KMS-11 (cell line): ENCODE measurements around the gene CNPY3.

Experiments used
- H2AFZ ChIP-seq: fragments of 200-600 bp; sonication (generic); 2 replicates; pipeline ENCODE4 v1.6.1; 2016; ENCODE audit warnings: antibody characterized with exemption, mixed run types, low read depth
- H3K27ac ChIP-seq: fragments of 200-600 bp; sonication (generic); 2 replicates; pipeline ENCODE4 v1.6.1; 2016; ENCODE audit warnings: mild to moderate bottlenecking, mixed run types
- H3K27me3 ChIP-seq: fragments of 200-600 bp; sonication (generic); 2 replicates; pipeline ENCODE4 v1.6.1; 2017; ENCODE audit warnings: mild to moderate bottlenecking, low read depth, mixed run types, moderate library complexity; ENCODE audit not compliant: insufficient read depth
- H3K36me3 ChIP-seq: fragments of 200-600 bp; sonication (generic); 2 replicates; pipeline ENCODE4 v1.6.1; 2017; ENCODE audit warnings: mild to moderate bottlenecking, mixed run types; ENCODE audit not compliant: insufficient read depth
- H3K4me1 ChIP-seq: fragments of 200-600 bp; sonication (generic); 2 replicates; pipeline ENCODE4 v1.6.1; 2016; ENCODE audit warnings: mild to moderate bottlenecking, low read depth, mixed run types; ENCODE audit not compliant: poor library complexity, severe bottlenecking
- H3K4me2 ChIP-seq: fragments of 200-600 bp; sonication (generic); 2 replicates; pipeline ENCODE4 v1.7.0; 2016; ENCODE audit warnings: mild to moderate bottlenecking, mixed run types
- H3K4me3 ChIP-seq: fragments of 200-600 bp; sonication (generic); IDR thresholded peaks from 2 replicates; pipeline ENCODE4 v1.6.1; 2017; ENCODE audit warnings: low read depth, low read length, mixed read lengths; ENCODE audit not compliant: insufficient read depth
- H3K79me2 ChIP-seq: fragments of 200-600 bp; sonication (generic); 2 replicates; pipeline ENCODE4 v1.6.1; 2016; ENCODE audit warnings: low read depth, mixed run types; ENCODE audit not compliant: insufficient read depth
- H3K9ac ChIP-seq: fragments of 200-600 bp; sonication (generic); 2 replicates; pipeline ENCODE4 v1.6.1; 2016; ENCODE audit warnings: mild to moderate bottlenecking, mixed run types
- H4K20me1 ChIP-seq: fragments of 200-600 bp; sonication (generic); 2 replicates; pipeline ENCODE4 v1.6.1; 2016; ENCODE audit warnings: mild to moderate bottlenecking, mixed run types; ENCODE audit not compliant: insufficient read depth
- CTCF ChIP-seq: fragments of 200-600 bp; sonication (generic); conservative IDR thresholded peaks from 2 replicates; pipeline ENCODE4 v1.6.1; 2017; ENCODE audit warnings: low read depth, mild to moderate bottlenecking, antibody characterized with exemption, low read length, moderate library complexity, mixed read lengths

Gene CNPY3

GRCh38 chr6:42933205-42933604 is 3.9 kb downstream of the CNPY3 start:
- no peak overlapping the region for H3K4me3 ChIP-seq
- no peaks in the 10 kb centered on the region for H4K20me1 ChIP-seq
- TF ChIP-seq CTCF = no peak
- H3K36me3 ChIP-seq = no peaks in the 10 kb centered on the region
- H3K4me2 ChIP-seq = no peak overlapping the region
- peaks cover 15% of the 10 kb centered on the region for H3K4me1 ChIP-seq
- H3K27me3 ChIP-seq = no peaks in the 10 kb centered on the region
- no peak overlapping the region for H3K27ac ChIP-seq
- H3K79me2 ChIP-seq = peaks cover 34% of the 10 kb centered on the region
- H2AFZ ChIP-seq = no peak overlapping the region
- no peak overlapping the region for H3K9ac ChIP-seq

DNA sequence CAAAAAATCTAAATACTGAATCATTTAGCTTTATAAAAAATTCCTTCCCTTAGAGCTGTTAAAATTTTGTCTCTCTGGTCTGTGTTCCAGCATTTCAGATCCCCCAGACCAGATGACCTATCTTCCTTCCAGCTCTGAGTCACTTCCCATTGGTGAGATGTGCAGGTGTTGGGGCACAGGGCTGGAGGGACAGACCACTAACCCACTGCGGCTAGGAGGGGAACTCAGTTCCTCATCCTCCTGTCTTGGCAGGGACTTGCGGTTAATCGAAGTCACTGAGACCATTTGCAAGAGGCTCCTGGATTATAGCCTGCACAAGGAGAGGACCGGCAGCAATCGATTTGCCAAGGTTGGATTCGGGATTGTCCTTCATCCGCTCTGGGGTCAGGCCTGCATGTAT is 6.0 kb downstream of the CNPY3 start:
- H3K79me2 ChIP-seq = peaks cover 31% of the 10 kb centered on the region
- no peak overlapping the region for H3K4me3 ChIP-seq
- H4K20me1 ChIP-seq = no peaks in the 10 kb centered on the region

DNA sequence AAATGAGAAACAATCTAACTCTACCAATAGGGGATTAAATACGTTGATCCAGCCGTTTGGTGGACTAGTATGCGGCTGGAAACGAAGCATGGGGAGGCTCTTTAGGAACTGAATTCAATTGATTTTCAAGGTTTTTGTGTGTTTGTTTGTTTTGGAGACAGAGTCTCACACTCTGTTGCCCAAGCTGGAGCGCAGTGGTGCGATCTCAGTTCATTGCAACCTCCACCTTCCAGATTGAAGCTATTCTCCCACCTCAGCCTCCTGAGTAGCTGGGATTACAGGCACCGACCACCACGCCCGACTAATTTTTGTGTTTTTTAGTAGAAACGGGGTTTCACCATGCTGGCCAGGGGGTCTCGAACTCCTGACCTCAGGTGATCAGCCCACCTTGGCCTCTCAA is 7.1 kb downstream of the CNPY3 start:
- H4K20me1 ChIP-seq = no peaks in the 10 kb centered on the region
- no peaks in the 10 kb centered on the region for H3K36me3 ChIP-seq
- peaks cover 1% of the 10 kb centered on the region for H3K4me1 ChIP-seq
- no peak overlapping the region for H3K4me2 ChIP-seq
- H3K27ac ChIP-seq = no peak overlapping the region
- no peak overlapping the region for H3K4me3 ChIP-seq
- TF ChIP-seq CTCF = no peak
- H2AFZ ChIP-seq = no peak overlapping the region
- H3K27me3 ChIP-seq = no peaks in the 10 kb centered on the region
- no peak overlapping the region for H3K9ac ChIP-seq
- H3K79me2 ChIP-seq = peaks cover 21% of the 10 kb centered on the region; the same call in 1 of the 2 replicates

More for the DNA sequence above, 6.0 kb downstream of the CNPY3 start:
- H3K9ac ChIP-seq = no peak overlapping the region
- H2AFZ ChIP-seq = no peak overlapping the region
- peaks cover 11% of the 10 kb centered on the region for H3K4me1 ChIP-seq
- no peaks in the 10 kb centered on the region for H3K27me3 ChIP-seq
- no peak overlapping the region for H3K4me2 ChIP-seq
- no peaks in the 10 kb centered on the region for H3K36me3 ChIP-seq
- no peak overlapping the region for H3K27ac ChIP-seq
- TF ChIP-seq CTCF = no peak

- Histone ChIP-seq H3K4me3 (no peak overlapping the region), H3K4me2 (no peak overlapping the region), H3K27me3 (no peaks in the 10 kb centered on the region), H3K36me3 (no peaks in the 10 kb centered on the region), H3K79me2 (peaks cover 8% of the 10 kb centered on the region; the same call in 1 of the 2 replicates), H3K27ac (no peak overlapping the region), H4K20me1 (no peaks in the 10 kb centered on the region), H3K9ac (no peak overlapping the region), H2AFZ (no peak overlapping the region), H3K4me1 (no peaks in the 10 kb centered on the region)
- no peak for TF ChIP-seq CTCF
These were observed 8.5 kb downstream of the CNPY3 start for GRCh38 chr6:42937548-42938427.
